Glomerular visceral epithelial cell (primary cell): ENCODE measurements around the gene SENP3.
A peak's percentile ranks its signal among the peaks of the same experiment; 100 is the strongest.

Experiments used
- DNase-seq: peaks from one replicate; pipeline ENCODE4 v3.0.0-alpha.2; 2016; ENCODE audit errors: extremely low spot score

Gene SENP3

DNA sequence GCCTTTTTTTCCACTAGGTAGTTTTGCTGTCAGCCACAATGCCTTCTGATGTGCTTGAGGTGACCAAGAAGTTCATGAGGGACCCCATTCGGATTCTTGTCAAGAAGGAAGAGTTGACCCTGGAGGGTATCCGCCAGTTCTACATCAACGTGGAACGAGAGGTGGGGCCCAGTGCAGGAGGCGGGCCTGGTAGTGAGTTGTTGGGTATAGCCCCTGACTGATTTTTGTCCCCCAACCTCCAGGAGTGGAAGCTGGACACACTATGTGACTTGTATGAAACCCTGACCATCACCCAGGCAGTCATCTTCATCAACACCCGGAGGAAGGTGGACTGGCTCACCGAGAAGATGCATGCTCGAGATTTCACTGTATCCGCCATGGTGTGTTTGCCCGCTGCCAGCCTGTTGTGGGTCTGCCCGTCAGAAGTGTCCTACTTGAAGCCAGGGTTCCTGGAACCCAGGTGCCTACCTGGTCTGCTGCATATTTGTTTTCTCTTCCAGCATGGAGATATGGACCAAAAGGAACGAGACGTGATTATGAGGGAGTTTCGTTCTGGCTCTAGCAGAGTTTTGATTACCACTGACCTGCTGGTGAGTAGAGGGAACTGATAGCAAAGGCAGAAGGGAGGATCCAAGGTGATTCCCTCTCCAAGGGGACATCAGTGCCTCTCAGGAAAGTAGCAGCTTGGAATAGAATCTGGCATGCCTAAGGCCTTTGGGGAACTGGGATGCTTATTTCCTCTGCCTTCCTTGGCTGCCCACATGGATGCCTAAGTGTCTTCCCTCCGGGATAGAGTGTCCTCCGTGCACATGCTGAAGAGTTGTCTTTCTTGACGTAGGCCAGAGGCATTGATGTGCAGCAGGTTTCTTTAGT, 15.8 kb downstream of the SENP3 start:
- DNase-seq, result no peak

- peak; percentile 90 for DNase-seq
Observed at GRCh38 chr17:7579001-7579833, 17.5 kb downstream of the SENP3 start, which contains the start of gene CD68. Gene CD68, plus strand, starts transcription at chr17:7579638. Its CDS starts 40 bp downstream, at chr17:7579678.

GRCh38 chr17:7579834-7580603, 18.3 kb downstream of the SENP3 start:
- DNase-seq, result no peak

- DNase-seq, result no peak
Observed at GRCh38 chr17:7580604-7581575, 19.2 kb downstream of the SENP3 start.

DNA sequence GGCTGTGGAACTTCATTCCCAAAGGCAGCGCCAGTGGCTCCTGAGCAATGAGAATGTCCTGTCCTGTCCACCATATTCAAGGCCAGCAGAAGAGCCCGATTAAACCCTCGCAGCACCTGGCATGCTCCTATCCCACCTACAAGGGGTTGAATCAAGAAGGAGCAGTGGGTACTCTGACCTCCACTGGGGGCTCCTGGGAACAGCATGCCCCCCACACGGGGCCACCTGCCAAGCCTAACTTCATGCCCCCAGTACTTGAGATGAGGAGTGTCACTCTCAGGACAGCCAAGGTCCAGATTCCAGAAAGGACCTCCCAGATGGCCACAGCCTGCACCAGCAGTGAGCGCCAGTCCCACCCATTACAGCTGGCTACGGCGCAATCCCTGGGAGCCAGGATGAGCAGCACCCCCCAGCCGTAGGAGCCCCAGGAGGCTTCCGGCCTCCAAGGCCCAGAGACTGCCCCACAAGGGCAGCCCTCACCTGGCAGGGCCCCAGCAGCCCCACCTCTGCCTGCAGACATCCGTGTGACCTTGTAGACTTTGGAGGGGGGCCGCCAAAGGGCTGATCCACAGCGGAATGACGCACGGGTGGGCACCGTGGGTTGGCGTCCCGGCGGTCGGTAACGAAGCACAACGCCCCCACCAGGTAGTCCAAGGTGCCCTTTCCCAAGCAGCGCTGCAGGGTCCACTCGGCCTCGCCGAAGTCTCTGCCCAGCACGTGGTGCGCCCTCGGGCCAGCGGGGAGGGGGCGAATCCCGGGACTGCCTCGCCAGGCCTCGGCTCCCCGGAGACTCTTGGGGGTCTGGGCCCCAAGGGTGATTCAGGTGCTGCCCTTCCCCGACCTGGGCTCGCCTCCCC, 20.9 kb downstream of the SENP3 start:
- DNase-seq, result no peak

DNA sequence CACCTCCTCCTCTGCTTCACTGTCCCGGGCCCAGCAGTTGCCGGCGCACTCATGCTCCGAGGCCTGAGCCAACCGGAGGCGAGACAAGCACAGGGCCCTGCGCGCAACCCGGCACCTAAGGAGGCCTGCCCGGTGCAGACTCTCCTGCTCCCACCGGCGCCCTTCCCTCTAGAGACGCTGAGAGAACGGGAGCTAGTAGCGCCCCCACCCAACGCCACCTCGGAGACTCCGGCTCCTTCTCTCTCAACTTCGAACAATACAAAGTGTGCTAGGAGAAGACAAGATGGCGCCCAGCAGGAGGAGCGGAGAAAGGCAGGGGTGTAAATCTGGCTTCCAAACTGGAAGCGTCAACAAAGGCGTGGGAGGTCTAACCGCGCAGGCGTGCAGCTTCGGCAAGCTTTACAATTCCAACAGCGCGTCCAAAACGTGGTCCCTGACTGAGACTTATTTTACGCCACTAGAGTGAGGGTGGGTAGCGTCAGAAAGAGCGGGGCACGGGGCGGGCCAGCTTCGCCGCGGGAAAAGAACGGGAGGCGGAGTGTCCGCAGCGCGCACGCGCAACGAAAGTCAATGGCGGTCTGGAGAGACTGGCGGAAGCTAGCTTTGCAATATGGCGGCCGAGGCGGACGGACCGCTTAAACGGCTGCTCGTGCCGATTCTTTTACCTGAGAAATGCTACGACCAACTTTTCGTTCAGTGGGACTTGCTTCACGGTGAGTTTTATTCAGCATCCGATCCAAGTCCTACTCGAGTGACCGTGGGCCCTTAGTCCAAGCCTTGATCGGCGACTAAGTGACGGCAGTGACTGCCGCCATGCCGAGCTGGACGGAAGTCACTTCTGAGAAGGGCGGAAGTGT, 21.8 kb downstream of the SENP3 start, which contains the start of gene MPDU1:
MPDU1 (plus strand) TSS at position 600 of the 857 bp plus-strand sequence; CDS start at position 611, 11 bp downstream.
- DNase-seq, result peak; percentile 96

DNA sequence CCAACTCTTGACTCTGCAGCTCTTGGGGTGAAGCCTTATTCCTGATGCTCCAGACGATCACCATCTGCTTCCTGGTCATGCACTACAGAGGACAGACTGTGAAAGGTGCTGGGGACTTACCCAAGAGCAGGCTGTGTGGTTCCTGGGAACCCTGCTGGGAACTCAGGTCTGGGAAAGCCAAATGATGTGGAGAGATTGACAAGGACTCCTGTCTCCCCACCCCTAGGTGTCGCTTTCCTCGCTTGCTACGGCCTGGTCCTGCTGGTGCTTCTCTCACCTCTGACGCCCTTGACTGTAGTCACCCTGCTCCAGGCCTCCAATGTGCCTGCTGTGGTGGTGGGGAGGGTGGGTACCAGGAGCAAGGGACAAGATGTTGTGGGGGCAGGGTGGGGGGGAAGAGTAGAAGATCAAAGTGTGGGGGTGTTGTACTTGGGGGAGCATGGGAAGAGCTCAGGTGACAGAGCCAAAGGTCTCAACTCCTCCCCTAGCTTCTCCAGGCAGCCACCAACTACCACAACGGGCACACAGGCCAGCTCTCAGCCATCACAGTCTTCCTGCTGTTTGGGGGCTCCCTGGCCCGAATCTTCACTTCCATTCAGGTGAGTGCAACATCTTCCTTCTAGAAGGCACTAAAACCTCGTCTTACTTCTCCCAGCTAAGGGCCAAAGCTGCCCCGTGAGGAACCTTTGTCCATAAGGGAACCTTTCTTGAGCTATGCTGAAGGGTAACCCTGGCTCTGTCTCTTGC, 25.1 kb downstream of the SENP3 start:
- DNase-seq, result no peak

DNA sequence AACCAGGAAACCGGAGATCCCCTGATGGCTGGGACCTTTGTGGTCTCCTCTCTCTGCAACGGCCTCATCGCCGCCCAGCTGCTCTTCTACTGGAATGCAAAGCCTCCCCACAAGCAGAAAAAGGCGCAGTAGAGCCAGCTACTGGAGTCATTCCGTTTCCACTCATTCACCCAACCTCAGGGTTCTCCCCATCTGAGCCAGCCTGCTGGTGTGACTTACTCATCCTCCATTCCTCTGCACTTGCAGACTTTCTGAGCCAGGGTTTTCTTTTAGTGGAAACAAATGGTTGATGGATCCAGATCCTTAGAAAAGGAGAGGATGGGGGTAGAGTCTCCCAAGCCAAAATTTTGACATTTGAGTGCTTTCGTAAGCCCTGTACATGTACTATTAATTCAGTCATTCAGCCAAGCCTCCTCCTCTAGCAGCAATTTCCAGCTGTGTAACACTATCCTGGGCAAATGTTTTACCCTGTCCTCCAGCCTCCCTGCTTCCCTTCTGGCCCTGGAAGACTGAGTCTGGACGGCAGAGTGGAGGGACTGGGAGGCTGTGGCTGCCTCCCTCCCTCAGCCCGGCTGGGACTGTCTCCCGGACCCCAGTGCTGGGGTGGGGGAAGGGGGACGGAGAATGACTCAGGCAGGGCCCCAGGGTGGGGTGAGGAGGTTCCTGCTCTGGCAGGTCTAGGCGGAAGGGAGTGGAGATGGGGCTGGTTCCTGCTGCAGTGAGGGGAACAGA, 25.9 kb downstream of the SENP3 start:
- peak; percentile 92 for DNase-seq

GRCh38 chr17:7588553-7589203, 27.0 kb downstream of the SENP3 start:
- no peak for DNase-seq

GRCh38 chr17:7589204-7589868, 27.6 kb downstream of the SENP3 start:
- no peak for DNase-seq

DNA sequence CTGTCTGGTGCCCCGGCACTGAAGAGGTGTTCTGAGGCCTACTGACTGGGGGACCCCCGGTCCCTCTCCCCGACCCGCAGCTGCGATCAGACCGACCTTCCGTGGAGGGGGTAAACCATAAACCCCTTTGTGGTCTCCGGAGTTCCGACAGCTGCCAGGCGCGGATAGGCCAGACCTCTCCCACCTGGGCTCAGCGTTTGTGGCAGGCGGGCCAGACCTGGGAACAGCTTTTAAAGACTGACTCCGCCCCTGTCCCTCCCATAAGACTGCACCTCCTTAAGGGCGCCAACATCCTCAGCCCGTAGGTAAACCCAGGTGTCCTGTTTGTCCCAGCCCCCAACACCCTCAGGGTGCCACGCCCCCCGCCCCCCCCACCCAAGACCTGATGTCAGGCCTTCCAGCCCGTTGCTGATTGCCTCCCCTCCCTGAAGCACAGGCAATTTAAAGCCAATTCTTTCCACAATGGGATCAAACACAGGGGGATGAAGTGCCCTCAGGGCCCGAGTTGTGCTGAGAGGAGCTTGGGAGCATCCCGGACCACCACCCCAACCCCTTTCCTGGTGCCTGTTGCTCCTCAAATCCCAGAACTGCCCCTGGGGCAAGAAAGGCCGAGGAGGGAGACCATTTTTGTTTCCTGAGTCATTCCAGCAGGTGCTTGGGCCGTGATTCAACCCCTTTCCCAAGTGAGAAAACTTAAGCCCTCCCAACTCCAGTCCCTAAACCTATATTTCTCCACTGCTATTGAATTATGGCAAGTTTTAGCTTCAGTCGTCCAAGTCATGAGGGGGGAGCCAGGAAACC, 28.4 kb downstream of the SENP3 start, which contains the start of gene SOX15:
SOX15 (minus strand) TSS at position 204 of the 801 bp plus-strand sequence. CDS start 418 bp downstream, outside the sequence.
- no peak for DNase-seq

DNA sequence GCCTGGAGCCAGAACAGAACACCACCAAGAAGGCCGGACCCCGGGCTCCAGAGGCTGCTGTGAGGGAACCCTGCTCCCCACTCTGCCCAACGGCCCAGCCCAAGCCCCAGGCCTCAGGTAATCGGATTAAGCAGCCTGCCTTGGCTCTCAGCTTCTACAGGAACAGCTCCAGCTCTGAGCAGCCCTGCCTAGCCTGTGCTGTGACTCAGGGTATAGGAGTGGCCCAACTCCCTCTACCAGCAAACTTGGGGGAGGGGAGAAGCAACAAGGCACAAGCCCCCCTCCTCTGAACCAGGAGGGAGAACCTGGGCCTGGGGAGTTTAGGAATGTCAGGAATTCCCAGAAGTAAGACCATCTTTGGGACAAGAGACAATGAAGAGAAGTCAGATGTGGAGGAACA, 29.0 kb downstream of the SENP3 start:
- peak; percentile 51 for DNase-seq

- no peak for DNase-seq
Observed at GRCh38 chr17:7591596-7591995, 29.9 kb downstream of the SENP3 start.

GRCh38 chr17:7592422-7593021, 30.8 kb downstream of the SENP3 start:
- no peak for DNase-seq

DNA sequence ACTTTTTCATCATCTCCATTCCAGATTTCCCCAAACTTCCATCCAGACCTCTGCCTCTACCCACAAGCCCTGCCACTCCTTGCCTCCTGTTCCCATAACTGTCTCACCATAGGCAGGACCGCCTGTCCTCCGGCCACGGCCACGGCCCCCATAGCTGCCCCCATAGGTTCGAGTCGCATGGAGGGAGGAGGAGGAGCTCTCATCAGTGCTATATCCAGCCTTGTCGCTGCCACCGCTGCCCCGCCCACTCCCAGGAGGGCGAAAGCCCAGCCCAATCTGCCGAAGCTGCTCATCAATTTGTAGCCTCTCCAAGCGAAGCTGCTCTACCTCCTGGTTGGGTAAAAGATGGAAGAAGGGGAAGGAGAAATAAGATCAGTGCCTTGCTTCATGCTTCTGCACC, 31.6 kb downstream of the SENP3 start:
- no peak for DNase-seq
